RWPE1 (cell line): ENCODE data around the gene PCDH9.

ENCODE experiments used
- CTCF ChIA-PET: fragments of 350-600 bp; sonication (Branson Sonifier 250); formaldehyde crosslinking; extraction: SDS; loops from one replicate; lab custom pipeline; 2021; lab: Yijun Ruan, JAX
- POLR2A ChIA-PET: fragments of 400-600 bp; formaldehyde crosslinking; extraction: SDS; loops from one replicate; lab custom pipeline; 2020; ENCODE audit warnings: antibody characterized with exemption; ENCODE audit not compliant: low non-redundant PET; lab: Yijun Ruan, JAX
- DNase-seq: peaks from one replicate; pipeline ENCODE4 v3.0.0; 2012; ENCODE audit warnings: low spot score
- H3K27ac ChIP-seq: fragments of 450-650 bp; 2 replicates; pipeline ENCODE4 v1.5.1; 2017
- TF ChIP-seq, protein P1 (sequence below): fragments of 450-650 bp; conservative IDR thresholded peaks from 2 replicates; pipeline ENCODE4 v1.5.1; 2017; ENCODE audit warnings: low read depth, mild to moderate bottlenecking

The PCDH9 gene

DNA sequence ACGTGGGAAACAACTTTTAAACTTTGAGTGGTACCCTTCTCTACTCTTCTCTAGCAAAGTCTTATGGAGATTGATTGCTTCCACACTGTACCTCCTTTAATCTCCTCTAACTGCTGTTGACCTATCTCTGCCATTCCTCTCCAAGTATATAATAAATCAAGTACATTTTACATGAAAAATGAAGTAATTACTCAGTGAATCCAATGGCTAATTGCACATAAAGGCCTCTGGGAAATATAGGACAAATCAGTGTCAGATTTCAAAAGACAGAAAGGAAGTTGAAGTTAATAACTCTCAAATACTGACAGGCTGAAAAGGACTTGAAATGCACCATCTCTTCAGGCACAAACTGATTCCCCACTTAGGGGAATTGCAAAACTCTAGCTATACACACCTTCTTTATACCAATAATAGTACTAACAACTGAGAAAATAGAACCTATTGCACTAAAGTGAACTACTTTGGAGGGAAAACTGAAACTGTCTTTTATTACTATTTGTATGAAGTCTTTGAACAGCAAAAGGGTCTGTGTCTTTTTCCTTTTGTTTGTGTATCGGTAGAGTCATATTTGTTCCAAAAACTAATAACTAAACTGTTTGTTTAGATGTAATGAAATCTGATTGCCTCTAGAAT, 701.1 kb downstream of the PCDH9 start:
- CTCF ChIA-PET: no interaction called here
- no peak overlapping the region for H3K27ac ChIP-seq
- POLR2A ChIA-PET: no interaction called here

DNA sequence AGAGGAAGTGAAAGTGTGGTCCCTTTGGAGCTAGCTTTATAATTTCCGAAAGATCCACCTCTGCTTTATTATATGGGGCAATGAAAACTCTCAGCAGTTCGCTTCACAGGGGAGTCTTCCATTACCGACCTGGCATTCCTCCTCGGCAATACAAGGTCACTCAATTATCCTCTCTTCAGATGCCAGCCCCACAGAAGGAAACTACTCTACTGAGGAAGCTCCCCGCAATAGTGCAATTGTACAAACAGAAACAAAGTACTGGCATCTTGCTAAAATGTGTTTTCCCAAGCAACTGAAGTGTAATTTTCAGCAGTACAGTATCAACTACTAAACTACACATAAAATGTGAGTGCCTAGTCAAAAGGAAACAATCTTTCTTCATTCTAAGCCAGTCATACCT, 702.0 kb downstream of the PCDH9 start:
- no peak for DNase-seq
- POLR2A ChIA-PET: no interaction called here
- CTCF ChIA-PET: no interaction called here
- no peak overlapping the region for H3K27ac ChIP-seq
- TF ChIP-seq, protein P1, sequence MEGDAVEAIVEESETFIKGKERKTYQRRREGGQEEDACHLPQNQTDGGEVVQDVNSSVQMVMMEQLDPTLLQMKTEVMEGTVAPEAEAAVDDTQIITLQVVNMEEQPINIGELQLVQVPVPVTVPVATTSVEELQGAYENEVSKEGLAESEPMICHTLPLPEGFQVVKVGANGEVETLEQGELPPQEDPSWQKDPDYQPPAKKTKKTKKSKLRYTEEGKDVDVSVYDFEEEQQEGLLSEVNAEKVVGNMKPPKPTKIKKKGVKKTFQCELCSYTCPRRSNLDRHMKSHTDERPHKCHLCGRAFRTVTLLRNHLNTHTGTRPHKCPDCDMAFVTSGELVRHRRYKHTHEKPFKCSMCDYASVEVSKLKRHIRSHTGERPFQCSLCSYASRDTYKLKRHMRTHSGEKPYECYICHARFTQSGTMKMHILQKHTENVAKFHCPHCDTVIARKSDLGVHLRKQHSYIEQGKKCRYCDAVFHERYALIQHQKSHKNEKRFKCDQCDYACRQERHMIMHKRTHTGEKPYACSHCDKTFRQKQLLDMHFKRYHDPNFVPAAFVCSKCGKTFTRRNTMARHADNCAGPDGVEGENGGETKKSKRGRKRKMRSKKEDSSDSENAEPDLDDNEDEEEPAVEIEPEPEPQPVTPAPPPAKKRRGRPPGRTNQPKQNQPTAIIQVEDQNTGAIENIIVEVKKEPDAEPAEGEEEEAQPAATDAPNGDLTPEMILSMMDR: no peak

More for the DNA sequence above, 701.1 kb downstream of the PCDH9 start:
- DNase-seq: no peak
- TF ChIP-seq, protein P1: no peak

DNA sequence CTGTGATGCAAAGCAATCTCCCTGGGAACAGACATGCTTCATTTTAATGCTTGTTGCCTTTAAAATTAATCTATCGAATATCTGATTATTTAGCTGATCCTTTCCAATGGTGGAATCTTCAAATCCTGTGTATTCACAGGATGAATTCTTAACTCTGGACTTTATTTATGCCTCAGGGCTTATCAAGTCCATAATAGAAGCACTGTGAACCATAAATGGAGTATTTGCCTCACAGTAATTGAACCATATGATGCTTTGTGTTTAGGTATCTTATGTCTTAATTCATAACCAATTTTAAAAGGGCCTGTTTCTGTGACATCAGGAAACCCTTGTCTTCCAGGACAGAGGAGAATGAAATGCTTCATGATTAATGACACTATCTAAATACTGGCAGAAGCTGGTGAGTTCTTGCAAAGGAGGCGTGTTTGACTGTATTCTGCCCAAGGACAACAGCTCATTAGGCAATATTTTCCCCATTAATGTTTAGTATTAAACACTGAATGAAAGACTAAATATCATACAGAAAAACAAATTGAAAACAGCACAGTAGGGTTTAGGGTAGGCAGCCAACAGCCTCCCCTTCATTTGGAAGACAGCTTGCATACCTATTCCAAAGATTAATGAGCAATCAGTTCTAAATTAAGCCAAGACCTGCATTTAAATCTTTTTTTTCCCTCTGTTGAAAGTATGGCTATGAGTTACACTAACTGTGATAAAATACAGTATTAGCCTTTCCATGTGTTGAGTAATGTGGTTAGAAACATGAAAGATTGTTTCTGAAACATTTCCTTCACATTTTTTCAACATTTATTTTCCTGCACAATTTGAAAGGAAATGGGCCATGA, 709.4 kb downstream of the PCDH9 start:
- H3K27ac ChIP-seq: no peak overlapping the region
- no peak for DNase-seq
- CTCF ChIA-PET: interaction anchor here (0.7 kb wide), 1 partner anchor 36 kb away, joined by 3 read pairs; no protein-coding TSS in a partner anchor
- POLR2A ChIA-PET: no interaction called here
- TF ChIP-seq, protein P1: no peak

DNA sequence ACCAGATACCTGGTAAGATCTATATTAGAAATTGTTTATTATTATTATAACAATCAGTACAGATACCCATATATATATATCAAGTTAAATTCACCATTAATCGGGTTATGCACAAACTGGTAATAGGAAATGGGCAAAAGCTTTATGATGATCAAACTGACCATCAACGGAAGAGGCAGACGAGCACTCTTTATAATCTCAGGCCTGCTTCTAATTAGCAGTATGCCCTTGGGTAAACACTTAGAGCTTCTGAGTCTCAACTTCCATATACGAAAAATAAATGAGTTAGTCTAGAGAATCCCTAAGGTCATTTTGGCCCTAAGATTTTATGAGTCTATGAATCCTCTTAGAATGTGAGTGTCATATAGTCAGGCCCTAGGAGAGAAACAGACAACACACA, 710.9 kb downstream of the PCDH9 start:
- no peak overlapping the region for H3K27ac ChIP-seq
- no peak for DNase-seq
- TF ChIP-seq, protein P1: no peak
- ChIA-PET CTCF (no interaction called here), POLR2A (no interaction called here)

DNA sequence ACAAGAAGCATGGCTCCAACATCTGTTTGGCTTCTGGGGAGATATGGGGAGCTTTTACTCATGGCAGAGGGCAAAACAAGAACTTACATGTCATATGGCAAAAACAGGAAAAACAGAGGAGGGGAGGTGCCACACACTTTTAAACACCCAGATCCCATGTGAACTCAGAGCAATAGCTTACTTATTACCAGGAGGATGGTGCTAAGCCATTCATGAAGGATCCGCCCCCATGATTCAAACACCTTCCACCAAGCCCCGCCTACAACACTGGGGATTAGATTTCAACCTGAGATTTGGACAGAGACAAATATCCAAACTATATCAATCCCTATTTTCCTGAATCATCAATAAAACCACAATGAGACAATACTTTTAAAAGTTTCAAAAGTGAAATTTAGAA, 712.1 kb downstream of the PCDH9 start:
- TF ChIP-seq, protein P1: no peak
- no peak overlapping the region for H3K27ac ChIP-seq
- ChIA-PET CTCF (no interaction called here), POLR2A (no interaction called here)
- no peak for DNase-seq

DNA sequence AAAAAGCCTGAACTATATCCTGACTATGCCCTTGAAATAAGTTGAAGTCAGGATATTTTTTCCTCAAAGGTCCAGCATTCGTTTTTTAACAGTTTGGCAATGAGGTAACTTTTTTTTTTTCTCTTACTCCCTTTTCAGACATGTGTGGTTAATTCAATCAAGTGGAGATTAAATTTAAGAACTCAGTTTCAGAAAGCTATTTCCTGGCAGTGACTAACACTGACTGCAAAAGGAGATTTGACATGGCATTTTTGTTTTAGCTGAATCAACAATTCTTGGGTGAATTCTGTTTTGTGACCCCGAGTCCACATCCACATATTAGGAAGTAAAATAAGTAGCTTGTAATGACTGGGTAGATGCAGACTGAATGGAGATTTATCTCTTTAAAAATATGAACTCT, 716.4 kb downstream of the PCDH9 start:
- TF ChIP-seq, protein P1: no peak
- ChIA-PET POLR2A (no interaction called here), CTCF (no interaction called here)
- DNase-seq: no peak
- no peak overlapping the region for H3K27ac ChIP-seq
